Neuronal stem cell (in vitro differentiated cells): ENCODE results near the gene SEMA3A.

ENCODE experiments used
- DNase-seq: peaks from one replicate; pipeline ENCODE4 v3.0.0-alpha.2; 2013; ENCODE audit warnings: low spot score
- H2AFZ ChIP-seq: one replicate; pipeline ENCODE4 v1.6.1; 2013; ENCODE audit warnings: mild to moderate bottlenecking, low read length, inconsistent platforms
- H2AK5ac ChIP-seq: 2 replicates; pipeline ENCODE4 v1.6.1; 2013; ENCODE audit warnings: low read depth, mild to moderate bottlenecking, inconsistent platforms, low read length, moderate library complexity, mixed read lengths
- H2BK120ac ChIP-seq: 2 replicates; pipeline ENCODE4 v1.6.1; 2013; ENCODE audit warnings: low read depth, mild to moderate bottlenecking, inconsistent platforms, low read length, moderate library complexity, mixed read lengths
- H2BK12ac ChIP-seq: one replicate; pipeline ENCODE4 v1.6.1; 2013; ENCODE audit warnings: low read length, inconsistent platforms
- H2BK15ac ChIP-seq: 2 replicates; pipeline ENCODE4 v1.6.1; 2013; ENCODE audit warnings: mild to moderate bottlenecking, low read length, inconsistent platforms, mixed read lengths
- H2BK5ac ChIP-seq: one replicate; pipeline ENCODE4 v1.6.1; 2013; ENCODE audit warnings: inconsistent platforms, mild to moderate bottlenecking, low read length, moderate library complexity
- H3K14ac ChIP-seq: one replicate; pipeline ENCODE4 v1.6.1; 2013; ENCODE audit warnings: low read length, inconsistent platforms
- H3K18ac ChIP-seq: 2 replicates; pipeline ENCODE4 v1.6.1; 2013; ENCODE audit warnings: low read length, inconsistent platforms
- H3K23ac ChIP-seq: 2 replicates; pipeline ENCODE4 v1.6.1; 2013; ENCODE audit warnings: low read depth, mild to moderate bottlenecking, mixed read lengths, low read length, inconsistent platforms; ENCODE audit not compliant: poor library complexity
- H3K27ac ChIP-seq: replicated peaks from 3 replicates; pipeline ENCODE4 v1.5.1; 2013; ENCODE audit warnings: low read length, inconsistent platforms
- H3K27me3 ChIP-seq, 3 experiments: 2 replicates each; pipeline ENCODE4 v1.6.1; 2013; ENCODE audit warnings: low read length in 3 of 3, mild to moderate bottlenecking in 2 of 3, inconsistent platforms in 1 of 3, low read depth in 1 of 3, mixed read lengths in 1 of 3, moderate library complexity in 1 of 3; ENCODE audit not compliant: control insufficient read depth in 3 of 3, insufficient read depth in 3 of 3
- H3K36me3 ChIP-seq, 2 donors: replicated peaks in 1 of 2; 2 replicates each; pipeline ENCODE4 v1.6.1; 2013; ENCODE audit warnings: low read length in 2 of 2; ENCODE audit not compliant: control insufficient read depth in 2 of 2, insufficient read depth in 2 of 2
- H3K4ac ChIP-seq: 2 replicates; pipeline ENCODE4 v1.6.1; 2013; ENCODE audit warnings: inconsistent platforms, mild to moderate bottlenecking, low read length, moderate library complexity
- H3K4me1 ChIP-seq, 2 donors: 1 replicate in 1 of 2; 2 replicates in 1 of 2; pipeline ENCODE4 v1.6.1; 2013; ENCODE audit warnings: low read length in 2 of 2, low read depth in 1 of 2; ENCODE audit not compliant: control insufficient read depth in 2 of 2, insufficient read depth in 1 of 2
- H3K4me2 ChIP-seq: one replicate; pipeline ENCODE4 v1.6.1; 2013; ENCODE audit warnings: mild to moderate bottlenecking, low read length, inconsistent platforms; ENCODE audit not compliant: insufficient read depth, poor library complexity, severe bottlenecking
- H3K4me3 ChIP-seq, 2 donors: 2 replicates each; pipeline ENCODE4 v1.5.1; 2013; ENCODE audit warnings: low read length in 2 of 2, mild to moderate bottlenecking in 2 of 2, inconsistent platforms in 1 of 2, moderate library complexity in 1 of 2
- H3K79me1 ChIP-seq: one replicate; pipeline ENCODE4 v1.6.1; 2013; ENCODE audit warnings: low read depth, mild to moderate bottlenecking, inconsistent platforms, low read length, moderate library complexity
- H3K9ac ChIP-seq: one replicate; pipeline ENCODE4 v1.6.1; 2013; ENCODE audit warnings: mild to moderate bottlenecking, low read depth, low read length, inconsistent platforms; ENCODE audit not compliant: poor library complexity
- H3K9me3 ChIP-seq, 2 donors: replicated peaks in 1 of 2; 2 replicates each; pipeline versions ENCODE3 to v1.6.1; 2013; ENCODE audit warnings: low read length in 2 of 2, mild to moderate bottlenecking in 2 of 2, inconsistent platforms in 1 of 2, low read depth in 1 of 2, mixed read lengths in 1 of 2, moderate library complexity in 1 of 2; ENCODE audit not compliant: control insufficient read depth in 2 of 2, insufficient read depth in 1 of 2
- H4K8ac ChIP-seq: one replicate; pipeline ENCODE4 v1.6.1; 2013; ENCODE audit warnings: low read depth, mild to moderate bottlenecking, inconsistent platforms, low read length, moderate library complexity
- H4K91ac ChIP-seq: one replicate; pipeline ENCODE4 v1.6.1; 2013; ENCODE audit warnings: low read length, low read depth, mild to moderate bottlenecking, inconsistent platforms; ENCODE audit not compliant: poor library complexity
- WGBS, 2 donors: extraction: QIAGEN DNeasy Blood & Tissue Kit; methylation state at CpG; one replicate each; pipeline ENCODE4 v1.1.7; 2013; ENCODE audit warnings: missing lambda C conversion rate in 2 of 2, mixed read lengths in 1 of 2; ENCODE audit not compliant: insufficient read length in 2 of 2, insufficient replicate concordance in 1 of 2; ENCODE audit errors: extremely low coverage in 2 of 2; 5-methylcytosine and 5-hydroxymethylcytosine counted together

Gene SEMA3A

GRCh38 chr7:84027678-84028077, 166.9 kb downstream of the SEMA3A start:
- Histone ChIP-seq H3K36me3 (peaks cover 0 to 35% of the 10 kb centered on the region in 2 donors), H3K23ac (no peak overlapping the region), H3K27ac (no peak overlapping the region), H3K27me3 (no peaks in the 10 kb centered on the region), H2BK12ac (no peak overlapping the region), H2BK5ac (no peak overlapping the region), H2BK120ac (no peak overlapping the region), H3K14ac (no peak overlapping the region), H2AFZ (no peak overlapping the region), H3K9me3 (peaks cover 0 to 4% of the 10 kb centered on the region in 2 donors), H3K4me2 (no peak overlapping the region), H3K4ac (no peak overlapping the region), H3K4me1 (peaks cover 2 to 5% of the 10 kb centered on the region in 2 donors), H2AK5ac (no peak overlapping the region), H3K9ac (no peak overlapping the region), H4K91ac (no peak overlapping the region), H4K8ac (no peak overlapping the region), H2BK15ac (no peak overlapping the region), H3K4me3 (no peak overlapping the region), H3K18ac (no peak overlapping the region), H3K79me1 (no peaks in the 10 kb centered on the region)
- no CpG with 5 or more reads among the region's 3 CpGs for WGBS, 2 donors
- no peak for DNase-seq

- Histone ChIP-seq H3K27me3 (no peaks in the 10 kb centered on the region), H3K4me2 (no peak overlapping the region), H4K91ac (no peak overlapping the region), H3K18ac (no peak overlapping the region), H3K4me1 (peaks cover 2 to 5% of the 10 kb centered on the region in 2 donors), H3K36me3 (peaks cover 0 to 32% of the 10 kb centered on the region in 2 donors), H2AFZ (no peak overlapping the region), H3K79me1 (no peaks in the 10 kb centered on the region), H3K4ac (no peak overlapping the region), H3K23ac (no peak overlapping the region), H2BK5ac (no peak overlapping the region), H3K9me3 (peaks cover 0 to 4% of the 10 kb centered on the region in 2 donors), H4K8ac (no peak overlapping the region), H3K9ac (no peak overlapping the region), H3K14ac (no peak overlapping the region), H3K27ac (peak overlapping the region; percentile 71), H2AK5ac (no peak overlapping the region), H3K4me3 (no peak overlapping the region), H2BK120ac (no peak overlapping the region), H2BK12ac (no peak overlapping the region), H2BK15ac (no peak overlapping the region)
- WGBS, 2 donors, result no CpG with 5 or more reads among the region's 3 CpGs
- DNase-seq, result peak; percentile 48
These were observed 169.2 kb downstream of the SEMA3A start for GRCh38 chr7:84025332-84025927.

DNA sequence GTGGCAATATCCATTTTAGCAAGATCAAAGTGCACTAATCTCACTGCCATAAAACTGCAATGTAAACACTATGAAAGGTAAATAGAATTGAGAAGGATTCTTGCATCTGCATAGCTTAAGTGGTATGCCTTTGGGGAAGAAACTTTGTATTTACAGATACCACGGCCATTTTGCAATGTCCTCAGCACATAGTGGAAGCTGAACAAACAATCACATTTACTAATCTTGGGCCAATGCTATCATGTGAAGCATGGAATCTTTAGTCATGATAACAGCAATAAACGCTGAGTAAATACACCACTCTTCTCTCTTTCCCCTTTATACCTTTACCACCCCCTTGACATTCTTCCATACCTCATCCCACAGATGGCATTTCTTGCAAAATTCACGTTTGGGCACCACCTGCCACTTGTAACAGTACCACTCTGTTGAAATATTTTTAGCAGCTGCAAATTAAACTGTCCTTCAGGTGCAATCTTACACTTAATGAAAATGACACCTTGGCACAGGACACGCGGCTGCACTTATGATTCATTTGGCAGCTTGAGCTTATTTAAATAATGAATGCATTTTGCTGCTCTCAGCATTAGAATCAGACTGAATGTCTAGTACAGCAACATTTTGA, 171.8 kb downstream of the SEMA3A start:
- no peak overlapping the region for H3K14ac ChIP-seq
- no peak overlapping the region for H2AFZ ChIP-seq
- H2AK5ac ChIP-seq, result no peak overlapping the region
- WGBS, 2 donors, result no CpG with 5 or more reads among the region's 5 CpGs
- no peak overlapping the region for H2BK12ac ChIP-seq
- no peak overlapping the region for H3K18ac ChIP-seq
- no peak overlapping the region for H3K4me2 ChIP-seq
- H2BK15ac ChIP-seq, result no peak overlapping the region
- no peak overlapping the region for H4K91ac ChIP-seq
- no peak overlapping the region for H2BK5ac ChIP-seq
- no peak overlapping the region for H3K4me3 ChIP-seq
- H3K4ac ChIP-seq, result no peak overlapping the region
- H3K27ac ChIP-seq, result no peak overlapping the region
- no peak overlapping the region for H4K8ac ChIP-seq
- no peaks in the 10 kb centered on the region for H3K79me1 ChIP-seq
- H3K9me3 ChIP-seq, result peaks cover 0 to 4% of the 10 kb centered on the region in 2 donors
- no peak for DNase-seq
- H3K36me3 ChIP-seq, result peaks cover 0 to 40% of the 10 kb centered on the region in 2 donors
- no peak overlapping the region for H2BK120ac ChIP-seq
- no peak overlapping the region for H3K23ac ChIP-seq
- no peak overlapping the region for H3K9ac ChIP-seq
- no peaks in the 10 kb centered on the region for H3K27me3 ChIP-seq
- peaks cover 2 to 5% of the 10 kb centered on the region in 2 donors for H3K4me1 ChIP-seq

GRCh38 chr7:84022009-84022408, 172.6 kb downstream of the SEMA3A start:
- H3K4me2 ChIP-seq, result no peak overlapping the region
- no peaks in the 10 kb centered on the region for H3K27me3 ChIP-seq

More at GRCh38 chr7:84022009-84022408, 172.6 kb downstream of the SEMA3A start:
- Histone ChIP-seq H3K4ac (no peak overlapping the region), H4K8ac (no peak overlapping the region), H3K9me3 (peaks cover 0 to 4% of the 10 kb centered on the region in 2 donors), H3K4me1 (peaks cover 2 to 7% of the 10 kb centered on the region in 2 donors), H2BK15ac (no peak overlapping the region), H2BK12ac (no peak overlapping the region), H2AFZ (no peak overlapping the region), H2AK5ac (no peak overlapping the region), H3K9ac (no peak overlapping the region), H3K4me3 (no peak overlapping the region), H2BK120ac (no peak overlapping the region), H3K27ac (no peak overlapping the region), H3K36me3 (peaks cover 0 to 37% of the 10 kb centered on the region in 2 donors), H3K79me1 (no peaks in the 10 kb centered on the region), H4K91ac (no peak overlapping the region), H2BK5ac (no peak overlapping the region), H3K18ac (no peak overlapping the region), H3K23ac (no peak overlapping the region), H3K14ac (no peak overlapping the region)
- DNase-seq, result no peak
- no CpG with 5 or more reads among the region's 2 CpGs for WGBS, 2 donors
